HEK293 (cell line): ENCODE data around the gene ZBTB39.

Source experiments
- CTCF ChIA-PET: fragments of 350-600 bp; formaldehyde crosslinking; extraction: SDS; loops from one replicate; lab custom pipeline; 2021; ENCODE audit warnings: antibody characterized with exemption; lab: Yijun Ruan, JAX
- POLR2A ChIA-PET: fragments of 300-600 bp; formaldehyde crosslinking; extraction: SDS; loops from one replicate; lab custom pipeline; 2020; ENCODE audit warnings: antibody characterized with exemption, inconsistent platforms; lab: Yijun Ruan, JAX
- H3K27ac ChIP-seq: fragments of 200-500 bp; sonication (Bioruptor generic); 2 replicates; pipeline ENCODE4 v1.5.1; 2014; ENCODE audit warnings: low read depth, low read length, control low read depth, inconsistent platforms; ENCODE audit errors: extremely low read depth
- H3K36me3 ChIP-seq, 2 experiments: fragments of 200-500 bp in 1 of 2; sonication (Bioruptor generic) in 1 of 2; 1 replicate in 1 of 2; 2 replicates in 1 of 2; pipeline ENCODE4 v1.5.1; 2014 to 2017; ENCODE audit warnings: inconsistent platforms in 2 of 2, low read length in 2 of 2; ENCODE audit not compliant: control insufficient read depth in 2 of 2, insufficient read depth in 1 of 2
- H3K4me1 ChIP-seq: fragments of 200-500 bp; sonication (Bioruptor generic); 2 replicates; pipeline ENCODE4 v1.5.1; 2014; ENCODE audit warnings: mild to moderate bottlenecking, low read length, inconsistent platforms; ENCODE audit not compliant: control insufficient read depth, insufficient read depth
- H3K4me3 ChIP-seq: 2 replicates; pipeline ENCODE4 v1.5.1; 2011; ENCODE audit warnings: low read depth, mild to moderate bottlenecking, control low read depth, low read length, moderate library complexity
- H3K9me3 ChIP-seq: fragments of 200-500 bp; sonication (Bioruptor generic); 2 replicates; pipeline ENCODE4 v1.5.1; 2014; ENCODE audit warnings: low read depth, low read length, inconsistent platforms; ENCODE audit not compliant: control insufficient read depth, insufficient read depth
- OVOL3 ChIP-seq: fragments of 450-650 bp; formaldehyde crosslinking; IDR thresholded peaks from 2 replicates; pipeline ENCODE4 v1.5.1; 2016; ENCODE audit warnings: missing biosample characterization, missing genetic modification characterization
- PRDM1 ChIP-seq: fragments of 450-650 bp; formaldehyde crosslinking; IDR thresholded peaks from 2 replicates; pipeline ENCODE4; 2016; ENCODE audit warnings: missing biosample characterization, missing genetic modification characterization
- SCRT1 ChIP-seq: fragments of 450-650 bp; formaldehyde crosslinking; IDR thresholded peaks from 2 replicates; pipeline ENCODE4 v1.5.1; 2016; ENCODE audit warnings: missing biosample characterization, missing genetic modification characterization, borderline replicate concordance
- WT1 ChIP-seq: fragments of 450-650 bp; formaldehyde crosslinking; IDR thresholded peaks from 2 replicates; pipeline ENCODE4 v1.5.1; 2016; ENCODE audit warnings: missing biosample characterization, missing genetic modification characterization
- ZBTB21 ChIP-seq: fragments of 450-650 bp; formaldehyde crosslinking; IDR thresholded peaks from 2 replicates; pipeline ENCODE4 v1.5.1; 2017; ENCODE audit warnings: missing biosample characterization, missing genetic modification characterization
- ZFHX2 ChIP-seq: fragments of 450-650 bp; formaldehyde crosslinking; conservative IDR thresholded peaks from 2 replicates; pipeline ENCODE4 v1.5.1; 2016; ENCODE audit warnings: missing biosample characterization, missing genetic modification characterization
- ZNF10 ChIP-seq: fragments of 450-650 bp; formaldehyde crosslinking; IDR thresholded peaks from 2 replicates; pipeline ENCODE4 v1.5.1; 2017; ENCODE audit warnings: missing biosample characterization, missing genetic modification characterization
- ZNF114 ChIP-seq: fragments of 450-650 bp; formaldehyde crosslinking; IDR thresholded peaks from 2 replicates; pipeline ENCODE4 v1.5.0; 2017; ENCODE audit warnings: missing biosample characterization, missing genetic modification characterization
- ZNF184 ChIP-seq: fragments of 450-650 bp; IDR thresholded peaks from 2 replicates; pipeline ENCODE4 v1.5.1; 2018; ENCODE audit warnings: missing biosample characterization, mild to moderate bottlenecking, missing genetic modification characterization
- ZNF214 ChIP-seq: fragments of 450-650 bp; formaldehyde crosslinking; IDR thresholded peaks from 2 replicates; pipeline ENCODE4 v1.5.1; 2017; ENCODE audit warnings: missing biosample characterization, mild to moderate bottlenecking, missing genetic modification characterization, borderline replicate concordance
- ZNF292 ChIP-seq: fragments of 450-650 bp; formaldehyde crosslinking; IDR thresholded peaks from 2 replicates; pipeline ENCODE4 v1.5.1; 2016; ENCODE audit warnings: low read depth, missing biosample characterization, missing genetic modification characterization, borderline replicate concordance
- ZNF335 ChIP-seq: fragments of 450-650 bp; formaldehyde crosslinking; conservative IDR thresholded peaks from 2 replicates; pipeline ENCODE4 v1.5.1; 2016; ENCODE audit warnings: missing biosample characterization, missing genetic modification characterization
- ZNF350 ChIP-seq: fragments of 450-650 bp; formaldehyde crosslinking; IDR thresholded peaks from 2 replicates; pipeline ENCODE4 v1.5.0; 2017; ENCODE audit warnings: missing biosample characterization, mild to moderate bottlenecking, missing genetic modification characterization
- ZNF354C ChIP-seq: fragments of 450-650 bp; formaldehyde crosslinking; IDR thresholded peaks from 2 replicates; pipeline ENCODE4 v1.5.1; 2016; ENCODE audit warnings: missing biosample characterization, missing genetic modification characterization, low read depth, borderline replicate concordance
- ZNF366 ChIP-seq: fragments of 450-650 bp; formaldehyde crosslinking; conservative IDR thresholded peaks from 2 replicates; pipeline ENCODE4 v1.5.1; 2016; ENCODE audit warnings: missing biosample characterization, missing genetic modification characterization
- ZNF37A ChIP-seq: fragments of 450-650 bp; IDR thresholded peaks from 2 replicates; pipeline ENCODE4 v1.5.1; 2018; ENCODE audit warnings: missing biosample characterization, missing genetic modification characterization
- ZNF423 ChIP-seq: fragments of 450-650 bp; formaldehyde crosslinking; IDR thresholded peaks from 2 replicates; pipeline ENCODE4 v1.5.1; 2016; ENCODE audit warnings: missing biosample characterization, missing genetic modification characterization
- ZNF596 ChIP-seq: fragments of 450-650 bp; IDR thresholded peaks from 2 replicates; pipeline ENCODE4 v1.5.0; 2018; ENCODE audit warnings: missing biosample characterization, mild to moderate bottlenecking, missing genetic modification characterization, moderate library complexity
- ZNF837 ChIP-seq: fragments of 450-650 bp; formaldehyde crosslinking; IDR thresholded peaks from 2 replicates; pipeline ENCODE4 v1.5.1; 2016; ENCODE audit warnings: missing biosample characterization, missing genetic modification characterization
- TF ChIP-seq, protein P1 (sequence below): fragments of 450-650 bp; formaldehyde crosslinking; conservative IDR thresholded peaks from 2 replicates; pipeline ENCODE4 v1.5.1; 2016; ENCODE audit warnings: low read depth, missing biosample characterization, missing genetic modification characterization
- TF ChIP-seq, protein P2 (sequence below): fragments of 450-650 bp; formaldehyde crosslinking; optimal IDR thresholded peaks from 2 replicates; pipeline ENCODE3; 2016; ENCODE audit warnings: missing biosample characterization, mild to moderate bottlenecking, missing genetic modification characterization
- TF ChIP-seq, protein P3 (sequence below): fragments of 450-650 bp; formaldehyde crosslinking; IDR thresholded peaks from 2 replicates; pipeline ENCODE4 v1.5.1; 2016; ENCODE audit warnings: missing biosample characterization, missing genetic modification characterization
- TF ChIP-seq, protein P4 (sequence below): fragments of 450-650 bp; formaldehyde crosslinking; IDR thresholded peaks from 2 replicates; pipeline ENCODE4 v1.5.1; 2016; ENCODE audit warnings: missing biosample characterization, missing genetic modification characterization

Gene ZBTB39

DNA sequence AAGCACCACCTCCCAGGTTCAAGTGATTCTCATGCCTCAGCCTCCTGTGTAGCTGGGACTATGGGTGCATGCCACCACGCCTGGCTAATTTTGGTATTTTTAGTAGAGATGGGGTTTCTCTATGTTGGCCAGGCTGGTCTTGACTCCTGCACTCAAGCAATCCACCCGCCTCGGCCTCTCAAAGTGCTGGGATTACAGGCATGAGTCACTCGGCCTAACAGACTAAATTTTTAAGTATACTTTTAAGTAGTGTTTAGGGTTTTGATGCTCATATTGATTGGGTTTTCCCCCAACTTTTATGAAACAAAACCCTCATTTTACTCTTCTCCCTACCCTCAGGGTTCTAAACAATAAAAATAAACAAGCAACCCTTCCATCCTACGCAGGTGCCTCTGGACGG lies 38.1 kb upstream of the ZBTB39 start (continued):
- TF ChIP-seq, protein P1, sequence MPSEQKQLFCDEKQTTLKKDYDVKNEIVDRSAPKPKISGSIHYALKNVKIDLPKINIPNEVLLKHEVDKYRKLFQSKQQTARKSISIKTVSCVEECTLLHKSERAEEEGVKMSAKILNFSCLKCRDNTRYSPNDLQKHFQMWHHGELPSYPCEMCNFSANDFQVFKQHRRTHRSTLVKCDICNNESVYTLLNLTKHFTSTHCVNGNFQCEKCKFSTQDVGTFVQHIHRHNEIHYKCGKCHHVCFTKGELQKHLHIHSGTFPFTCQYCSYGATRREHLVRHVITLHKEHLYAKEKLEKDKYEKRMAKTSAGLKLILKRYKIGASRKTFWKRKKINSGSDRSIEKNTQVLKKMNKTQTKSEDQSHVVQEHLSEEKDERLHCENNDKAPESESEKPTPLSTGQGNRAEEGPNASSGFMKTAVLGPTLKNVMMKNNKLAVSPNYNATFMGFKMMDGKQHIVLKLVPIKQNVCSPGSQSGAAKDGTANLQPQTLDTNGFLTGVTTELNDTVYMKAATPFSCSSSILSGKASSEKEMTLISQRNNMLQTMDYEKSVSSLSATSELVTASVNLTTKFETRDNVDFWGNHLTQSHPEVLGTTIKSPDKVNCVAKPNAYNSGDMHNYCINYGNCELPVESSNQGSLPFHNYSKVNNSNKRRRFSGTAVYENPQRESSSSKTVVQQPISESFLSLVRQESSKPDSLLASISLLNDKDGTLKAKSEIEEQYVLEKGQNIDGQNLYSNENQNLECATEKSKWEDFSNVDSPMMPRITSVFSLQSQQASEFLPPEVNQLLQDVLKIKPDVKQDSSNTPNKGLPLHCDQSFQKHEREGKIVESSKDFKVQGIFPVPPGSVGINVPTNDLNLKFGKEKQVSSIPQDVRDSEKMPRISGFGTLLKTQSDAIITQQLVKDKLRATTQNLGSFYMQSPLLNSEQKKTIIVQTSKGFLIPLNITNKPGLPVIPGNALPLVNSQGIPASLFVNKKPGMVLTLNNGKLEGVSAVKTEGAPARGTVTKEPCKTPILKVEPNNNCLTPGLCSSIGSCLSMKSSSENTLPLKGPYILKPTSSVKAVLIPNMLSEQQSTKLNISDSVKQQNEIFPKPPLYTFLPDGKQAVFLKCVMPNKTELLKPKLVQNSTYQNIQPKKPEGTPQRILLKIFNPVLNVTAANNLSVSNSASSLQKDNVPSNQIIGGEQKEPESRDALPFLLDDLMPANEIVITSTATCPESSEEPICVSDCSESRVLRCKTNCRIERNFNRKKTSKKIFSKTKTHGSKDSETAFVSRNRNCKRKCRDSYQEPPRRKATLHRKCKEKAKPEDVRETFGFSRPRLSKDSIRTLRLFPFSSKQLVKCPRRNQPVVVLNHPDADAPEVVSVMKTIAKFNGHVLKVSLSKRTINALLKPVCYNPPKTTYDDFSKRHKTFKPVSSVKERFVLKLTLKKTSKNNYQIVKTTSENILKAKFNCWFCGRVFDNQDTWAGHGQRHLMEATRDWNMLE (tag by site-specific recombination) = no peak
- TF ChIP-seq ZNF37A (tag by site-specific recombination) (no peak), WT1 (tag by site-specific recombination) (no peak), ZFHX2 (tag by site-specific recombination) (no peak), ZNF214 (tag by site-specific recombination) (no peak), ZNF10 (tag by site-specific recombination) (no peak)

DNA sequence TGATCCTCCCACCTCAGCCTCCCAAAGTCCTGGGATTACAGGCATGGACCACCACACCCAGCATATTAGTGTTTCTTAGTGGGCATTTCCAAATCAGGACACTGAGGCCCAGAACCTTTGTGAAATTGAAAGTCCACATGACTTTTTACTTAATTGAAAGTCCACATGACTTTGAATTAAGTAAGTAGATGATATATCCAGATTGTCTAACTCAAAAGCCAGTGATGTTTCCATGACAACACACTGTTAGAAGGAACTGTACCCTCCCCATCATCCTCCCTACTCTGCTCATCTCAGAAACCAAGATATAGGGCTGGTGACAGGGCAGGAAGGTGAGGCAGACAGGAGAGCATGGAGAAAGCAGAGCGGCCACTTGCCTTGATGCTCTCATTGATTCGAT lies 36.3 kb upstream of the ZBTB39 start:
- Histone ChIP-seq H3K4me3 (no peak overlapping the region), H3K4me1 (no peaks in the 10 kb centered on the region)
- POLR2A ChIA-PET = no interaction called here
- no peak for TF ChIP-seq ZNF350
- TF ChIP-seq ZNF354C = no peak
- peak; percentile 63 for TF ChIP-seq PRDM1 (tag by site-specific recombination)
- no peak for TF ChIP-seq ZBTB21 (tag by site-specific recombination)
- TF ChIP-seq, all 188 proteins: peak for 1
- H3K36me3 ChIP-seq = no peaks in the 10 kb centered on the region
- no peak overlapping the region for H3K27ac ChIP-seq
- CTCF ChIA-PET = interaction anchor here (1.0 to 1.7 kb wide), 2 partner anchors 17 to 50 kb away, joined by 3 to 10 read pairs; no protein-coding TSS in a partner anchor
- H3K9me3 ChIP-seq = no peaks in the 10 kb centered on the region

DNA sequence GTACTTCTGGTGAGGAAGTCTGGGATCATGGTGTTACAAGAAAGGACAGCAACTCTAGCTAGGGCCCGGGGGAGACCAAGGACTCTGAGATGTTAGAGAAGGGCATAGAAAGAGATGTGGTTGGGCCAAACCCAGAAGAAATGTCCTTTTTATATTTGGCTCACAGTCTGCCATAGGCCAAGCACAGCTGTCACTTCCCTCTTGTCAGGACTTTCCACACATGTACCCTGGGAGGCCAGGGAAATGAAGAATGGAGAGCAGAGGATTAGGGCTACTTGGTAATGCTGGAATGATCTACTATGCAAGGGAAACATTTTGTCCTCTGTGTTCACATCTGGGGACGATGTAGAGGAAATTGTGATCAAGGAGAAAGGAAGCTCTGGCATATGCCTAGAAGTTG lies 34.4 kb upstream of the ZBTB39 start:
- Histone ChIP-seq H3K36me3 (no peaks in the 10 kb centered on the region), H3K4me3 (no peak overlapping the region), H3K27ac (no peak overlapping the region), H3K4me1 (no peaks in the 10 kb centered on the region), H3K9me3 (no peaks in the 10 kb centered on the region)
- ChIA-PET POLR2A (interaction anchor here (1.2 kb wide), 1 partner anchor 9 kb away, joined by 3 read pairs; no protein-coding TSS in a partner anchor), CTCF (interaction anchor here (0.7 to 1.7 kb wide), 7 partner anchors 20 to 72 kb away, joined by 3 to 7 read pairs (median 4); no protein-coding TSS in a partner anchor)
- TF ChIP-seq ZNF423 (tag by site-specific recombination) (no peak), ZNF114 (tag by site-specific recombination) (no peak), ZNF184 (tag by site-specific recombination) (no peak), ZNF366 (no peak), OVOL3 (no peak), ZNF596 (tag by site-specific recombination) (no peak), ZNF335 (tag by site-specific recombination) (no peak), ZNF292 (no peak), SCRT1 (tag by site-specific recombination) (no peak), ZNF837 (tag by site-specific recombination) (no peak)
- TF ChIP-seq, protein P2, sequence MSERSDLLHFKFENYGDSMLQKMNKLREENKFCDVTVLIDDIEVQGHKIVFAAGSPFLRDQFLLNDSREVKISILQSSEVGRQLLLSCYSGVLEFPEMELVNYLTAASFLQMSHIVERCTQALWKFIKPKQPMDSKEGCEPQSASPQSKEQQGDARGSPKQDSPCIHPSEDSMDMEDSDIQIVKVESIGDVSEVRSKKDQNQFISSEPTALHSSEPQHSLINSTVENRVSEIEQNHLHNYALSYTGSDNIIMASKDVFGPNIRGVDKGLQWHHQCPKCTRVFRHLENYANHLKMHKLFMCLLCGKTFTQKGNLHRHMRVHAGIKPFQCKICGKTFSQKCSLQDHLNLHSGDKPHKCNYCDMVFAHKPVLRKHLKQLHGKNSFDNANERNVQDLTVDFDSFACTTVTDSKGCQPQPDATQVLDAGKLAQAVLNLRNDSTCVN = no peak
- TF ChIP-seq, protein P3, sequence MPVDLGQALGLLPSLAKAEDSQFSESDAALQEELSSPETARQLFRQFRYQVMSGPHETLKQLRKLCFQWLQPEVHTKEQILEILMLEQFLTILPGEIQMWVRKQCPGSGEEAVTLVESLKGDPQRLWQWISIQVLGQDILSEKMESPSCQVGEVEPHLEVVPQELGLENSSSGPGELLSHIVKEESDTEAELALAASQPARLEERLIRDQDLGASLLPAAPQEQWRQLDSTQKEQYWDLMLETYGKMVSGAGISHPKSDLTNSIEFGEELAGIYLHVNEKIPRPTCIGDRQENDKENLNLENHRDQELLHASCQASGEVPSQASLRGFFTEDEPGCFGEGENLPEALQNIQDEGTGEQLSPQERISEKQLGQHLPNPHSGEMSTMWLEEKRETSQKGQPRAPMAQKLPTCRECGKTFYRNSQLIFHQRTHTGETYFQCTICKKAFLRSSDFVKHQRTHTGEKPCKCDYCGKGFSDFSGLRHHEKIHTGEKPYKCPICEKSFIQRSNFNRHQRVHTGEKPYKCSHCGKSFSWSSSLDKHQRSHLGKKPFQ (tag by site-specific recombination) = no peak
- TF ChIP-seq, protein P4, sequence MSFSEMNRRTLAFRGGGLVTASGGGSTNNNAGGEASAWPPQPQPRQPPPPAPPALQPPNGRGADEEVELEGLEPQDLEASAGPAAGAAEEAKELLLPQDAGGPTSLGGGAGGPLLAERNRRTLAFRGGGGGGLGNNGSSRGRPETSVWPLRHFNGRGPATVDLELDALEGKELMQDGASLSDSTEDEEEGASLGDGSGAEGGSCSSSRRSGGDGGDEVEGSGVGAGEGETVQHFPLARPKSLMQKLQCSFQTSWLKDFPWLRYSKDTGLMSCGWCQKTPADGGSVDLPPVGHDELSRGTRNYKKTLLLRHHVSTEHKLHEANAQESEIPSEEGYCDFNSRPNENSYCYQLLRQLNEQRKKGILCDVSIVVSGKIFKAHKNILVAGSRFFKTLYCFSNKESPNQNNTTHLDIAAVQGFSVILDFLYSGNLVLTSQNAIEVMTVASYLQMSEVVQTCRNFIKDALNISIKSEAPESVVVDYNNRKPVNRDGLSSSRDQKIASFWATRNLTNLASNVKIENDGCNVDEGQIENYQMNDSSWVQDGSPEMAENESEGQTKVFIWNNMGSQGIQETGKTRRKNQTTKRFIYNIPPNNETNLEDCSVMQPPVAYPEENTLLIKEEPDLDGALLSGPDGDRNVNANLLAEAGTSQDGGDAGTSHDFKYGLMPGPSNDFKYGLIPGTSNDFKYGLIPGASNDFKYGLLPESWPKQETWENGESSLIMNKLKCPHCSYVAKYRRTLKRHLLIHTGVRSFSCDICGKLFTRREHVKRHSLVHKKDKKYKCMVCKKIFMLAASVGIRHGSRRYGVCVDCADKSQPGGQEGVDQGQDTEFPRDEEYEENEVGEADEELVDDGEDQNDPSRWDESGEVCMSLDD = no peak
